GM19351 (cell line): Measurements from ENCODE around the gene SCAI.
"Not testable (repeated sequence)": the region's sequence is repeated elsewhere in the genome, so short reads cannot be mapped to it uniquely, and the experiment has no call there.

Experiments used
- ATAC-seq: cut with Tn5 transposase; IDR thresholded peaks from one replicate; pipeline ENCODE4 v1.9.1; 2021; ENCODE audit warnings: mild to moderate bottlenecking, moderate library complexity; ENCODE audit not compliant: unreplicated experiment

The SCAI gene

DNA sequence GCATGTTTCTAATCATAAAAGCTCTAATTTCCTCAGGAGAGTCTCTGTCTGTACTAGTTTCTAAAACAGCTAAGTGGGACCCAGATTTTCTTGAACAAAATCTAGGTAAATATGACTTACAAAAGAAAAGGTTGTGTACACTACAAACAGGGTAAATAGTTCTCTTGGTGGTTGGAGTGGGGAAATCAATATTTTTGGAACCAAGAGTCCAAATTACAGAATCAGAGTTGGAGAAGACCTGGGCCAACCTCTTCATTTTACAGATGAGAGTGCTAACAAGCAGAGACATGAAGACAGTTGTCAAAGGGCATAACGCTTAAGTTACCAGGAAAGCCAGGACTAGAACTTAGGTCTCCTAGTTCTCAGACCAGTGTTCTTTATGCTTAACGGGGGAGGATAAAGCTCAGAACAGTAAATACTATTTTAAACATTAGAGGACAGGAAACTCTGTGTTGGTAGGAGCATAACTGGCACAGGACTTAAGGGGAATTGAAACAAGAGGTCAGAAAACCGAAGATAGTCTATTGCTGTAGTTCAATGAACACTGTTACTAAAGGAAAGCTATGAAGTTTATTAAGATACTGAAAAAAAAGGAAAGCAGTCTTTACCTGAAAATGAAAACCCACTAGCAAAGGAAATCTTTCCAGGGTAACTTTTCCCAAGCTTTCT is 193.1 kb downstream of the SCAI start:
- ATAC-seq, result no peak

DNA sequence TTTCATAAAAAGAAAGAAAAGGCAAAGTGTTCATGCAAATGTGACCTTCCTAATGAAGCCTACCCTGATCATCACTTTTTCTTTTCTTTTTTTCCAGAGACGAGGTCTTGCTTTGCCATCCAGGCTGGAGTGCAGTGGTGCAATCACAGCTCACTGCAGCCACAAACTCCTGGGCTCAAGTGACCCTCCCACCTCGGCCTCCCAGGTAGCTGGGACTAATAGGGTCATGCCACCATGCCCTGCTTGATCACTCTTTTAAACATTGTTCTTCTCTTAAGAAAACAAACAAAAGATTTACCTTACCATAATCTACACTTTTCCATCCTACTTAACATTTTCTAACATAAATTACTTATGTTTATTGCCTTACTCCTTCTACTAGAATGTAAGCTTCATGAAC is 193.9 kb downstream of the SCAI start:
- ATAC-seq, result no peak

DNA sequence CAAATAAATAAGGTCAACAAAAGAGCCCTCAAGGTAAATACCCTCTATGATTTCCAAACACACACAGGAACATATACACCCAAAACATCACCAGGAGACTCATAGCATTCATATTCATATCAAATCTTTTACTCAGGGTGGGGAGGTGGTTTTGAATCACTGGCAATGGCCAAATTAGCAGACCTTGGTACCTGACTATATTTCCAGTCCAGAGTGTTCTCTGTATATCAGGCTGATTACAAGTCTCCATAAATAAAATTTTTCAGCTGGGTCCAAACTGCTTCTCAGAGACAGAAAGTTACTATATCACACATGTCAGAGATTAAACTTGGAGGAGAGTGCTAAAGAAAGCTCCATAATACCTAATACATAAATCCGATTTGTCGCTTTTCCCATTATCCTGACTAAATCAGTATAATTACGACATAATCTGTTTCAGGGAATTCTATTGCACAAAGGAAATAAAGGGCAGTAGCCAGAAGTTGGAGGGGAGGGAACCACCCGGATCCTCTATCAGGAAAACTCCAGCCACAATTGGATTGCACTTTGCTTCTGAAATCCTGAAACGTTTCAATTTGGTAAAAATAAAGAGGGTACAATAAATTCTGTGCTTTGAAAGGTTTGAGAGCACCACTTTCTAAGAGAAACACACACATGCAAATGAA is 195.5 kb downstream of the SCAI start:
- ATAC-seq, result no peak

DNA sequence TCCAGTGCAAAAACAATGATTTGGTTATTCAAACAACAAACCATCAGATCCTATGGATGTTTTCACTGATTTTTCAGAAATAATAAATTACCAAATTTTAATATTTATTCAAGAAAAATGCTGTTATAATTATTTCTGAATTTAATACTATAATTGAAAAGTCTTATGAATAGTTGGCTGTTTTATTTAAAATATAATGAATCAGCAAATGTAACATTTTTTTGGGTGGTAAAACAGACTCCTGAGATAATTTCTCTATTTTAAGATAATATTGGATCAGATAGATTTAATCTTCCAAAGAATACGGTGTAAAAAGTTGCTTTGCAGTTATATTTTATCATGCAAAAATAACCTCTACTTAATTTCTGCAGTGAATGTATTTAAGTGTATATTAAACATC is 197.2 kb downstream of the SCAI start:
- ATAC-seq, result no peak

DNA sequence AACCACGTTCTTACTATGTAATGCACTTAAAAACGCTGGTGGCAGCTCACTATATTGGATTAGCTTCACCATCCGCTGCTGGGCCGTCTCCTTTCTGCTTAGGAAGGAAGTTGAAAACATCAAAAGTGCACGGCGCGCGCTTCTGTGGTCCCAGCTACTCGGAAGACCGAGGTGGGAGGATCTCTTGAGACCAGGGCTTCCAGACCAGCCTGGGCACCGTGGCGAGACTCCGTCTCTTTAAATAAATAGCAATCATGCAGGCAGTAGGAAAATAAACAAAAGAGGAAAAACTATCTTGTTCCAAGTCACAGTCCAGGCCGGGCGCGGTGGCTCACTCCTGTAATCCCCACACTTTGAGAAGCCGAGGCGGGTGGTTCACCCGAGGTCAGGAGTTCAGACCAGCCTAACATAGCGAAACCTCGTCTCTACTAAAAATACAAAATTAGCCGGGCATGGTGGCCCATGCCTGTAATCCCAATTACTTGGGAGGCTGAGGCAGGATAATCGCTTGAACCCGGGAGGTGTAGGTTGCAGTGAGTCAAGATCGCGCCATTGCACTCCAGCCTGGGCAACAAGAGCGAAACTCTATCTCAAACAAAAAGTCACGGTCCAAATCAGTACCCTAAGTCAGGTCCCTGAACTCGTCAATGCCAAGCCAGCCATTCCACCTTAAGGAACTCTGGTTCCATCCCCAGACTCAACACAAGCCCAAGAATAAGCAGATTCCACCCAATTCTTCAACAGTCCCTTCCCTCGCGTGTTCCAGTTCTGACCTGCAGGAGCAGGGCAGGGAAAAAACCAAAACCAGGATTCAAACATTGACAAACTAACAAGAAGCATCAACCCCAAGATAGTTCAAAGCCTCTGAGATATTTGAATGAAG is 201.4 kb downstream of the SCAI start:
- peak; percentile 25 for ATAC-seq

DNA sequence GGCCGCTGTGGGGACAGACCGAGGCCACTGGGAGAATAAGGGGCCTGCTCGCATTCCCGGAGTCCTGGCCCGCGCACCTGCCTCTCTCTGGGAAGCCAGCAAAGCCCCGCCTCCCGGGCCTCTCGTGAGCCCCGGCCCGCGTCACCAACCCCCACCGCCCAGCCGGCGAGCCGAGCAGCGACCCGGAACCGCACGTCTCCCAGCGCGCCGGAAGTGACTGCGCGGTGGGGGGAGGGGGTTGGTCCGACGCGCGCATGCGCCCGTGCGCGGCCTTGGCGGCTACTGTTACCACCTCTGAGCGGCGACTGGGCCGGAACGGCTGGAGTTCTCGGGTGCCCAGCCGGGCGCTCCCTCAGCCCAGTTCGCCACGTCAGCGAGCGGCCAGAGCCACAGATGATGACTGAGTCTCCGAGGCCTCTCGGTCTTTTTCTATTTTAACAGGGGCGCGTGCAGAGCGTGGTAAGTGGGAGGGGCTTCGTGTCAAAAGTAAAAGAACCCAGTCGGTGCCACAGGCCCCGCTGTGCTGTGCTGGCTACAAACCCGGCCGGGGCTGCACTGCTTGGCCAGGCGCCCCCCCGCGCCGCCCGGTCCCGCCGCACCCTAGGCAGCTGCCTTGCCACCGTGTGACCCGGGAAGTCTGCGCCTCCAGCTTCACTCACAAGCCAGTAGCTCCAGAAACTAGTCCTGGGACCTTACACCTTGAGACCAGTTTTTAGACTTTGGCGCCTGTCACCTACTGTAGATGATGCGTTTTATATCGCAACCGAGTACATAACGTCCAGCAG is 202.2 kb downstream of the SCAI start, which contains the start of gene GOLGA1:
Gene GOLGA1 (minus strand): TSS at position 190 of the 785 bp plus-strand sequence. CDS start 2,372 bp downstream, outside the sequence.
- ATAC-seq, result peak; percentile 80

- ATAC-seq, result peak; percentile 40
Observed at GRCh38 chr9:124940521-124940893, 202.8 kb downstream of the SCAI start.

- ATAC-seq, result no peak
Observed at GRCh38 chr9:124939944-124940343, 203.4 kb downstream of the SCAI start.

GRCh38 chr9:124934290-124934689 is 209.0 kb downstream of the SCAI start:
- ATAC-seq, result no peak

- ATAC-seq, result no peak
Observed at GRCh38 chr9:124932333-124932732, 211.0 kb downstream of the SCAI start.

- ATAC-seq, result no peak
Observed at GRCh38 chr9:124929464-124929863, 213.9 kb downstream of the SCAI start.

DNA sequence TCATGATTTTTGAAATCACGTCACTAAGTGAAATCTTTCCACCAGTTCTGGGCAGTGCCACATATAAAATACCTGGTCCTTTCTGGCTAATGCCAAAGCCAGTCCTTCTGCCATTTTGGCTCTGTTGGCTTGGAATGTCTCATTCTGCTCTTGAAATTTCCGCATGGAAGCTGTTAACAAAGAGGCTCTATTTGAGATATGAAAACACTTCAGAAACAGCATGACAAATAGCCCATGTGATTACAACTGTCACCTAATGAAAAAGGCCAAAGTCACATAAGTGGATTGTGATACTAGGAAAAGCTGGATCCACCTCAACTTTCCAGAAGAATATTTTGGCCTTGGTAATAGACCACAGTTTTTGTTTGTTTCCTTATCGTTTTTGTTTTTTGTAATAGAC is 215.2 kb downstream of the SCAI start:
- no peak for ATAC-seq

DNA sequence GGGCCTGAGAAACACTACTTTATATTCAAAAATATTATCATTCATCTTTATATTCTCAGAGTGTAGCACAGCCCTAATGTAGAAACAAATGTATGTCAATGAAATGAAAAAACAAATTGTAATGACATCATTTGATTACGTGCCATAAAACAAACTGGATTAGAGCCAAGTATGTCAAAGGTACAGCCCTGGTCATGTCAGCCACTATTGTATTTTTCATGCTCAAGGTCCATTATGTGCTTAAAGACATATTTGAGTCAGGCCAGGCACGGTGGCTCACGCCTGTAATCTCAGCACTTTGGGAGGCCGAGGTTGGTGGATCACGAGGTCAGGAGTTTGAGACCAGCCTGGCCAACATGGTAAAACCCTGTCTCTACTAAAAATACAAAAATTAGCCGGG is 222.9 kb downstream of the SCAI start:
- not testable (repeated sequence) for ATAC-seq

GRCh38 chr9:124914753-124915405 is 228.4 kb downstream of the SCAI start:
- no peak for ATAC-seq

DNA sequence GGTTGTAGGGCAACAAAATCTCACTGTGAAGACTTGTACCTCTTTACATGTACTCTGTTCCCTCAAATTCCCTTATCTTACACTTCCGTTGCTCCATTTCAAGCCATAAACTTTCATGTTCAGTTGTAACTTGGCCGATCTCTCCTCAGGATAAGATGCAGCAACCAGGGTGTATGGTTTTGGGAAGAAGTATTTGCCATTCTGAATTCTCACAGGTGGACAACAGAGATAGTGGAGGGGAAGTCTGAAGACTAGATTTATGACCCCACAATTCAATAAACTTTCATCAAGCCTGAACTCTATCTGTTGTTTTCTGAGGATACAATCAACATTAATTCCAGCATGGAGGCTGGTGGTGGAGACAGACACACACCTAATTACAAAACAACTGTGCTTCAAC is 229.9 kb downstream of the SCAI start:
- ATAC-seq, result no peak

GRCh38 chr9:124911766-124912165 is 231.6 kb downstream of the SCAI start:
- no peak for ATAC-seq

- ATAC-seq, result no peak
Observed at GRCh38 chr9:124908098-124908497, 235.2 kb downstream of the SCAI start.

- no peak for ATAC-seq
Observed at GRCh38 chr9:124906966-124907365, 236.4 kb downstream of the SCAI start.

DNA sequence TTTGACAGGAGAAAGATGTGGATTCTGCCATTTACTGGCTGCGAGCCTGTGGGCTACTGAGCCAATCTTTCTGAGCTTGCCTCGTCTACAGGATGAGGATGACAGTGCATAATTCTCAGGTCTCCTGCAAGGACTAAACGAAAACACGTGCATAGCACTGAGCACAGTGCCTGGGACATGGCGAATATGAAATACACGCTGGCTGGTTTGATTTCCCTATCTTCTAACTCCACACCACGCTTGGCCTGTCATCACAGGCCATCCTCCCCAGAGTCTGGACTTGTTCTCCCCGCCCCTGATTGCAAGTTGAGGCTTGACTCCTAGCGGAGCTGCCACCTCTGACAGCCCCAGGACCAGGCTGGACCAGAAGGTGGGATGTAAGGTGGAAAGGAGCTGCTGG is 243.5 kb downstream of the SCAI start:
- ATAC-seq, result no peak
